Gastroesophageal sphincter (tissue), 4 donors: ENCODE measurements around the gene FNDC8. TPM values are rescaled to one million over a fixed set of nuclear protein-coding genes. Genes with fewer than 3 reads are reported as not detected.

Experiments used
- ATAC-seq: fragments of 150-250 bp; one replicate; pipeline ENCODE4 v1.9.1; 2016; ENCODE audit warnings: mild to moderate bottlenecking, moderate library complexity
- H3K27ac ChIP-seq, 4 donors: fragments of 200-600 bp; sonication (generic) in 3 of 4; 1 replicate in 3 of 4; 2 replicates in 1 of 4; pipeline ENCODE4 v1.5.1; 2016 to 2019
- H3K27me3 ChIP-seq: fragments of 200-600 bp; sonication (generic); one replicate; pipeline ENCODE4 v1.5.1; 2019
- H3K36me3 ChIP-seq, 2 donors: fragments of 200-600 bp; sonication (generic); one replicate each; pipeline ENCODE4 v1.5.1; 2019; ENCODE audit warnings: control low read depth in 1 of 2
- H3K4me1 ChIP-seq, 3 donors: fragments of 200-600 bp; sonication (generic); 1 replicate in 2 of 3; 2 replicates in 1 of 3; pipeline ENCODE4 v1.5.1; 2016 to 2019; ENCODE audit warnings: control low read depth in 2 of 3
- H3K4me3 ChIP-seq, 2 donors: fragments of 200-600 bp; sonication (generic); one replicate each; pipeline ENCODE4 v1.5.1; 2019; ENCODE audit warnings: mild to moderate bottlenecking in 1 of 2, moderate library complexity in 1 of 2
- H3K9me3 ChIP-seq, 3 donors: fragments of 200-600 bp; sonication (generic); one replicate each; pipeline ENCODE4 v1.5.1; 2017 to 2019; ENCODE audit warnings: control low read depth in 2 of 3
- CTCF ChIP-seq, 4 experiments: fragments of 200-600 bp in 2 of 4; fragments of 450-650 bp in 2 of 4; sonication (generic) in 1 of 4; IDR thresholded peaks; one replicate each; pipeline ENCODE4 v1.5.1; 2017 to 2019; ENCODE audit warnings: antibody characterized with exemption in 4 of 4, mild to moderate bottlenecking in 2 of 4, moderate library complexity in 2 of 4
- EP300 ChIP-seq: sonication (generic); formaldehyde crosslinking; IDR thresholded peaks from one replicate; pipeline ENCODE4 v1.6.1; 2017; ENCODE audit warnings: antibody characterized with exemption, mild to moderate bottlenecking
- POLR2A ChIP-seq, 2 donors: fragments of 450-650 bp; IDR thresholded peaks; one replicate each; pipeline ENCODE4 v1.6.1; 2017; ENCODE audit warnings: antibody characterized with exemption in 2 of 2, mild to moderate bottlenecking in 2 of 2, moderate library complexity in 1 of 2
- POLR2AphosphoS5 ChIP-seq: sonication (generic); formaldehyde crosslinking; IDR thresholded peaks from one replicate; pipeline ENCODE4 v1.6.1; 2017; ENCODE audit warnings: antibody characterized with exemption
- whole genome bisulfite sequencing, 2 donors: methylation state at CpG; one replicate each; pipeline ENCODE4 v1.1.5; 2018; ENCODE audit warnings: low coverage in 1 of 2; 5-methylcytosine and 5-hydroxymethylcytosine counted together
- total RNA-seq, 4 donors: library from RNA; depleted of rRNA; stranded (reverse); fragments of >200 nt; gene quantifications; one replicate each; pipeline ENCODE4 v1.1.0, GENCODE V29; 2016

The FNDC8 gene
- total RNA-seq, 4 donors from 2014 or later, result not detected

- H3K9me3 ChIP-seq, result no peaks in the 10 kb centered on the region
- no peak overlapping the region for H3K27ac ChIP-seq
- no peaks in the 10 kb centered on the region for H3K36me3 ChIP-seq
- peaks cover 21% of the 10 kb centered on the region for H3K27me3 ChIP-seq
- no peak overlapping the region for H3K4me3 ChIP-seq
- no peaks in the 10 kb centered on the region for H3K4me1 ChIP-seq
- WGBS, 2 donors, result 64 to 69% methylated on average over 3 of the region's 3 CpGs
- ATAC-seq, result no peak
- TF ChIP-seq CTCF (IDR thresholded peaks at IDR 0.05) (no peak), EP300 (no peak), POLR2A (IDR thresholded peaks at IDR 0.05) (no peak), POLR2AphosphoS5 (no peak)
These were observed 39.9 kb downstream of the FNDC8 start for GRCh38 chr17:35161281-35161761.

GRCh38 chr17:35162755-35163154 lies 41.3 kb downstream of the FNDC8 start:
- H3K27ac ChIP-seq, result no peak overlapping the region
- whole genome bisulfite sequencing, 2 donors, result 85 to 100% methylated on average over 2 to 4 of the region's 4 CpGs
- H3K36me3 ChIP-seq, result no peaks in the 10 kb centered on the region
- H3K4me1 ChIP-seq, result no peaks in the 10 kb centered on the region
- TF ChIP-seq CTCF (IDR thresholded peaks at IDR 0.05) (no peak), POLR2AphosphoS5 (no peak), EP300 (no peak), POLR2A (IDR thresholded peaks at IDR 0.05) (no peak)
- ATAC-seq, result no peak
- H3K9me3 ChIP-seq, result no peaks in the 10 kb centered on the region
- H3K27me3 ChIP-seq, result peaks cover 21% of the 10 kb centered on the region
- no peak overlapping the region for H3K4me3 ChIP-seq

GRCh38 chr17:35163886-35164285 lies 42.5 kb downstream of the FNDC8 start:
- no peak overlapping the region for H3K4me3 ChIP-seq
- no peak for ATAC-seq
- no peaks in the 10 kb centered on the region for H3K36me3 ChIP-seq

GRCh38 chr17:35164716-35165115 lies 43.3 kb downstream of the FNDC8 start:
- no peak overlapping the region for H3K27ac ChIP-seq
- H3K4me3 ChIP-seq, result no peak overlapping the region
- TF ChIP-seq CTCF (IDR thresholded peaks at IDR 0.05), result no peak
- no peak for TF ChIP-seq POLR2AphosphoS5
- no peak for TF ChIP-seq EP300
- H3K36me3 ChIP-seq, result no peaks in the 10 kb centered on the region
- no peaks in the 10 kb centered on the region for H3K9me3 ChIP-seq
- peaks cover 28% of the 10 kb centered on the region for H3K27me3 ChIP-seq
- H3K4me1 ChIP-seq, result no peaks in the 10 kb centered on the region
- ATAC-seq, result no peak
- 71 to 73% methylated on average over 5 of the region's 5 CpGs for WGBS, 2 donors

More at GRCh38 chr17:35163886-35164285, 42.5 kb downstream of the FNDC8 start:
- WGBS, 2 donors, result 80 to 100% methylated on average over 1 to 7 of the region's 7 CpGs
- TF ChIP-seq EP300 (no peak), CTCF (IDR thresholded peaks at IDR 0.05) (no peak), POLR2A (IDR thresholded peaks at IDR 0.05) (no peak), POLR2AphosphoS5 (no peak)
- H3K27ac ChIP-seq, result no peak overlapping the region
- no peaks in the 10 kb centered on the region for H3K9me3 ChIP-seq
- no peaks in the 10 kb centered on the region for H3K4me1 ChIP-seq
- H3K27me3 ChIP-seq, result peaks cover 28% of the 10 kb centered on the region

GRCh38 chr17:35166526-35166925 lies 45.1 kb downstream of the FNDC8 start:
- TF ChIP-seq CTCF (IDR thresholded peaks at IDR 0.05), result no peak
- no peak for TF ChIP-seq POLR2AphosphoS5
- TF ChIP-seq EP300, result no peak
- no peak for TF ChIP-seq POLR2A (IDR thresholded peaks at IDR 0.05)
- H3K27ac ChIP-seq, result no peak overlapping the region
- ATAC-seq, result no peak
- H3K27me3 ChIP-seq, result peaks cover 34% of the 10 kb centered on the region
- H3K36me3 ChIP-seq, result no peaks in the 10 kb centered on the region
- no peak overlapping the region for H3K4me3 ChIP-seq
- no peaks in the 10 kb centered on the region for H3K9me3 ChIP-seq
- H3K4me1 ChIP-seq, result no peaks in the 10 kb centered on the region
- no CpG with 5 or more reads among the region's 5 CpGs for WGBS, 2 donors
